Testis (tissue), 2 donors: ENCODE measurements around the gene DOHH.

Source experiments
- CTCF ChIP-seq, 3 experiments: fragments of 450-650 bp in 2 of 3; fragments of 200-600 bp in 1 of 3; sonication (generic) in 1 of 3; IDR thresholded peaks; one replicate each; pipeline ENCODE4 v1.5.1; 2016 to 2019; ENCODE audit warnings: antibody characterized with exemption in 3 of 3, mild to moderate bottlenecking in 2 of 3, moderate library complexity in 1 of 3
- POLR2A ChIP-seq: fragments of 450-650 bp; IDR thresholded peaks from one replicate; pipeline ENCODE4 v1.6.1; 2017; ENCODE audit warnings: antibody characterized with exemption, mild to moderate bottlenecking, moderate library complexity

- TF ChIP-seq POLR2A (no peak), CTCF (IDR thresholded peaks at IDR 0.05) (no peak)
Observed at GRCh38 chr19:3518255-3518654, 17.8 kb upstream of the DOHH start.
